Stimulated activated CD4-positive, alpha-beta T cell treated with anti-CD3 and anti-CD28 coated beads, TNF-alpha, amount 100 ng/mL, for 48 hours (primary cell): ENCODE results near the gene LIN28A.

Experiments used
- DNase-seq, 3 donors: peaks; one replicate each; pipeline ENCODE4 v3.0.0-alpha.2; 2020; ENCODE audit warnings: low read depth in 3 of 3

The LIN28A gene

DNA sequence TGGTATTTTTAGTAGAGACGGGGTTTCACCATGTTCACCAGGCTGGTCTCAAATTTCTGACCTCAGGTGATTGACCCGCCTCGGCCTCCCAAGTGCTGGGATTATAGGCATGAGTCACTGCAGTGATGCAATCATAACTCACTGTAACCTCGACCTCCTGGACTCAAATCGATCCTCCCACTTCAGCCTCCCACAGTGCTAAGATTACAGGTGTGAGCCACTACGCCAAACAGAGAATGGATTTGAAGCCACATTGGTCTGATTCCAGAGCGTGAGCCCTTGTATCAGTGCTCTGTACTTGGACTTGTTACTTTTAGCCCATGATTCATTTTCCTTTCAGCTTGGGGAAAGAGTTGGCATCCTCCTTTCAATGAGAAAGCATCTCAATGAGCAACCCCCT lies 23.2 kb upstream of the LIN28A start:
- DNase-seq: no peak

DNA sequence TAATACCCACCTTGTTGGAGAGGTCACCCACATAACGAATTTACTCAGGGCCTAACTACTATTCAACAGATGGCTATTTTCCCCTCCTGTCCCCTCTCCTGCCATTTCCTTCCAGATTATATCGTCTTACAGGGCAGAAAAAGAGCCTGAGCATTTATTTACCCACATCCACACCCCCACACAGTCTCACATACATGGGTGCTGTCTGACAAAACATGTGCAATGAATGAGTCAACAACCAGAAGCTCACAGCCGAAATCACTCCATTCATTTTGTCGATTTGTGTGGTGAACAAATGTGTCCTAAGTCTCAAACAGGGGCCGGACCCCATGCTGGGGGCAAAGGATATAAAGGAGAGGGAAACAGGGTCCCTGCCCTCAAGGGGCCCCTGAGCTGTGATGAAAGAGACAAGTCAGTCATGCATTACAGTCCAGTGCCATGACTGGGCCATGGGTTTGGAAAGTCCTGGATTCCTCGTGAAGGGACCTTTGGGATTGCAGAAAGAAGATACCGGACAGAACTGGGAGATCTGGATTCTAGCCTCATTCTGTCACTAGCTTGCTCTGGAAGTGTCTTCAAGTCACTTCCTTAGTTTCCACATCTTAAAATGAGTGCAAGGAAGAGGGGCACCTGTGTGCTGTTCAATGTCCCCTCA lies 21.7 kb upstream of the LIN28A start:
- no peak for DNase-seq

- DNase-seq: no peak
These were observed 20.9 kb upstream of the LIN28A start for GRCh38 chr1:26389604-26390247.

DNA sequence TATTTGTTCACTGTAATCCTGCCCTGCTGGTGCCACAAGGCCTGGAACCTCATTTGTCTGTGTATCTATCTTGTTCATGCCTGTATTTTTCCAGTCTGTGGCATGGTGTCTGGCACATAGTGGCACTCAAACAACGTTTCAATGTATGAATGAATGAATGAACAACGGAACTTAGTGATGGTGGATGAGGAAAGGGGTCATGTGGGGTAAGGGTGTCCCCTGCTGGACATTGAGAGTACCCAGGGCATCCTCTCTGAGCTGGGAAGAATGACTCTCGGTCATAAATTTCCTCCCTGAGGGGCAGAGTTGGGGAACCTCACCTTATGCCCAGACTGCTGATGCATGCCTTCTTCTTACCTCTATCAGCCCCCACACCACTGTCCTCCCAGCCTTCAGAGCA lies 19.2 kb upstream of the LIN28A start:
- DNase-seq: no peak

- no peak for DNase-seq
These were observed 14.9 kb upstream of the LIN28A start for GRCh38 chr1:26395754-26396153.

GRCh38 chr1:26399034-26399433 lies 11.6 kb upstream of the LIN28A start:
- DNase-seq: no peak

GRCh38 chr1:26401891-26402290 lies 8.7 kb upstream of the LIN28A start:
- no peak for DNase-seq

- no peak for DNase-seq
These were observed 7.0 kb upstream of the LIN28A start for GRCh38 chr1:26403656-26404055.

DNA sequence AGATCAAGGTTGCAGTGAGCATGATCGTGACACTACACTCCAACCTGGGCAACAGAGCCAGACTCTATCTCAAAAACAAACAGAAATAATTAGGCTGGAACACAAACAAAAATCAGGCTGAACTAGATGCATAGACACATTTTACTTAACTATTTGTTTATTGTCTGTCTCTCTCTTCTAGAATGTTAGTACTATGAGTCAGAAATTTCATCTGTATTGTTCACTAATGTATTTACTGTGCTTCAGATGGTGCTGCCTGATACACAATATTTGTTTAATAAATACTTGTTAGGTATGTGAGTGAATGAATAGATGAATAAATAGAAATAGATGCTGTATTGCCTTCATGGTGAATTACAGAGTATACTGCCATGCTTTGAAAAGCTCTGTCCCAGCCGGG lies 6.0 kb upstream of the LIN28A start:
- no peak for DNase-seq

- DNase-seq: no peak
These were observed 5.2 kb upstream of the LIN28A start for GRCh38 chr1:26405281-26405915.

GRCh38 chr1:26408604-26409003 lies 2.0 kb upstream of the LIN28A start:
- DNase-seq: peak; percentile 34 to 58 (median 57)

- DNase-seq: no peak
These were observed 1.3 kb upstream of the LIN28A start for GRCh38 chr1:26409191-26409807.

GRCh38 chr1:26411624-26412074 lies 1.0 kb downstream of the LIN28A start:
- DNase-seq: no peak

- DNase-seq: no peak
These were observed 1.7 kb downstream of the LIN28A start for GRCh38 chr1:26412180-26412840.

GRCh38 chr1:26413031-26413430 lies 2.4 kb downstream of the LIN28A start:
- DNase-seq: no peak

- peak; percentile 71 to 85 (median 81) for DNase-seq
These were observed 6.6 kb downstream of the LIN28A start for GRCh38 chr1:26417111-26417759.

DNA sequence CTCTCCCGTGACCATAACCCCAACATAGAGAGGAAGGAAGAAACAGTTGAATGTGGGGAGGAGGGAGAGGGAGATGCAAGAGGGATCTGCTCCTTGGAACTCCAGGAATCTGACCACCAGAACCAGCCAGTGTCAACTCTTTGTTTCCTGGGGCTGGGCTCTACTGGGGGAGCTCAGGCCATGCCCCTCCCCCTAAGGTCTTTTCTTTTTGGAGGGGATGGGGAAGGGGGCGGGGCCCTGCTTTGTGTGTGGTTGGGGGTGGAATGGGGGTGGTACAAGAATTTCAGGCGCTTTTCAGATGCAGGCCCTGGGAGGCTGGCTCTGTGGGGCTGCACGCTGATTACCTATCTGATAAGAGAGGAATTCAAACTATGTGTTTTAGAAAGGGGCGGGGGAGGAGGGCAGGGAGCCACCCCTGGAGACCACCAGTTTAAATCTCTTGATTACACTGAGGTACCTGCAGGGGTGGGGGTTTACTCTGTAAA lies 8.3 kb downstream of the LIN28A start:
- DNase-seq: no peak

DNA sequence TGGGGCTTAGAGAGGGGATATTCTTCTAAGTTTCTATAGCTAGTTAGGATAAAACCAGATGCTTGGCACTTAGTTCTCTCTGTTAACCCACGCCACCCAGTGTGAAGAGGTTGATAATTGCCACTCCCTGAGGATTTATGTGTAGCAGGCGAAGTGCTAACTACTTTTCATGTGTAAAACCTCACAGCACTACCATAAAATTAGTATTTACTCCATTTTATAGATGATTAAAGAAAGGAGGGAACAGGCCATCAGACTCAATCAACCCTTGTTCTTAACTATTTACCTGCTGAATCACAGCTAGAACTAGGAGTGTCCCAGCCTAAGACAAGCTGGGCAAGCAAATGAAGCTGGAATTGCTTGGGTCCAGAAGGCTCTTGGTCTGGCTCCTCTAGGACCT lies 8.9 kb downstream of the LIN28A start:
- no peak for DNase-seq

- no peak for DNase-seq
These were observed 19.1 kb downstream of the LIN28A start for GRCh38 chr1:26429721-26430120.

- DNase-seq: peak; percentile 95 to 98 (median 98)
These were observed 21.5 kb downstream of the LIN28A start, which contains the start of gene DHDDS for GRCh38 chr1:26431979-26432695. DHDDS (plus strand) TSS chr1:26432321; CDS start chr1:26432946, 625 bp downstream.

GRCh38 chr1:26432793-26433192 lies 22.2 kb downstream of the LIN28A start:
- no peak for DNase-seq
